HG03108 (cell line): ENCODE data around the gene IKZF1.

Experiments
- ATAC-seq: cut with Tn5 transposase; IDR thresholded peaks from one replicate; pipeline ENCODE4 v1.9.1; 2021; ENCODE audit warnings: moderate library complexity; ENCODE audit not compliant: unreplicated experiment

IKZF1 gene

DNA sequence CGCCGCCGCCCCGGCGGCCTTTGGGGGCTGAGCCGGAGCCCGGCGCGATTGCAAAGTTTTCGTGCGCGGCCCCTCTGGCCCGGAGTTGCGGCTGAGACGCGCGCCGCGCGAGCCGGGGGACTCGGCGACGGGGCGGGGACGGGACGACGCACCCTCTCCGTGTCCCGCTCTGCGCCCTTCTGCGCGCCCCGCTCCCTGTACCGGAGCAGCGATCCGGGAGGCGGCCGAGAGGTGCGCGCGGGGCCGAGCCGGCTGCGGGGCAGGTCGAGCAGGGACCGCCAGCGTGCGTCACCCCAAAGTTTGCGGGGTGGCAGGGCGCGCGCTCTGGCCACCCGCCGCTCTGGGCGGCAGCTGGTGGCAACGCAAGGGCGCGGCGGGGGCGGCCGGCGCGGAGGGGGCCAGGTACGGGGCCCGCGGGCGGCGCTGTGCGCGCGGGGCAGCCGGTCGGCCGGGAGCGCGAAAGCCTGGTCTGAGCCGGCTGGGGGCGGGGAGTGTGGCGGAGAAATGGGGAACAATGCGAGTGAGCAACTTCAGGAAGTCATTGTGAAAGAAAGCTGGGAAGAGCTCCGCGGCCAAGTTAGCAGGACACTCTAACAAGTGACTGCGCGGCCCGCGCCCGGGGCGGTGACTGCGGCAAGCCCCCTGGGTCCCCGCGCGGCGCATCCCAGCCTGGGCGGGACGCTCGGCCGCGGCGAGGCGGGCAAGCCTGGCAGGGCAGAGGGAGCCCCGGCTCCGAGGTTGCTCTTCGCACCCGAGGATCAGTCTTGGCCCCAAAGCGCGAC is at the start of gene IKZF1:
Gene IKZF1, plus strand, starts transcription at position 588 of the 782 bp plus-strand sequence. CDS start 14,346 bp downstream, outside the sequence.
- peak; percentile 31 for ATAC-seq

DNA sequence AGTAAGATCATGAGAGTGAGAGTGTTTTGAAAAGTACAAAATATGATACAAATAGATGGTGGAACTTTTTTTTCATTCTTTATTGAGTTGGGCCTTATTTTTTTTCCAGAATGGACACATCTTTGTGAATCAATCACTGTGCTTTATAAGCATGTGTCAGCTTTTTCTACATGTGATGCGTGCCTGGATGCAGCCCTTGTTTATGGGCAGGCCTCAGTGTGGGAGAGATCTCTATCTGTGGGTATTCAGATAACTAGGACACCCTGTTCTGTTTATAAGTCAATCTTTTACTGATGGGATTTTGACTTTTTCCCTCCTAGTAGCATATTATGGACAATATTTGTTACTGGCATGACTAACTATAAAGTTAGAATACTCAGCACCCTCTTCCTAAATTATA is 42.9 kb upstream of the IKZF1 start:
- no peak for ATAC-seq

DNA sequence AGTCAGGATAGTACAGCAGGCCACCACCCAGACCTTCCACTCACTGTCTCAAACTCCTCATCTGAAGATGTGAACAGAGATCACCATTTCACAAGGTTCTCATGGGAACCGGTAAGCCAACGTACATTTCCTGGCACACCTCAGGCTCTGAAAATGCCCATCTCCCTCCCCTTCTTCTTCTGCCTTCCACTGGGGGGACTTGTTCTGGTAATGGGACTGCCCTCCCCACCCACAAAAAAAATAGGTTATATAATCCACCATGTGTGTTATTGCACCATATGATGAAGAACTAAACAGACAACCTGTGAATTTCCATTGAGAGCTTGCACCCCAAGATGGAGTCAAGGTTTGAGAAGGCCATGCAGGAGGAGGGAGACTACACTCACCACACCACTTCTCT is 42.1 kb upstream of the IKZF1 start:
- ATAC-seq = no peak

DNA sequence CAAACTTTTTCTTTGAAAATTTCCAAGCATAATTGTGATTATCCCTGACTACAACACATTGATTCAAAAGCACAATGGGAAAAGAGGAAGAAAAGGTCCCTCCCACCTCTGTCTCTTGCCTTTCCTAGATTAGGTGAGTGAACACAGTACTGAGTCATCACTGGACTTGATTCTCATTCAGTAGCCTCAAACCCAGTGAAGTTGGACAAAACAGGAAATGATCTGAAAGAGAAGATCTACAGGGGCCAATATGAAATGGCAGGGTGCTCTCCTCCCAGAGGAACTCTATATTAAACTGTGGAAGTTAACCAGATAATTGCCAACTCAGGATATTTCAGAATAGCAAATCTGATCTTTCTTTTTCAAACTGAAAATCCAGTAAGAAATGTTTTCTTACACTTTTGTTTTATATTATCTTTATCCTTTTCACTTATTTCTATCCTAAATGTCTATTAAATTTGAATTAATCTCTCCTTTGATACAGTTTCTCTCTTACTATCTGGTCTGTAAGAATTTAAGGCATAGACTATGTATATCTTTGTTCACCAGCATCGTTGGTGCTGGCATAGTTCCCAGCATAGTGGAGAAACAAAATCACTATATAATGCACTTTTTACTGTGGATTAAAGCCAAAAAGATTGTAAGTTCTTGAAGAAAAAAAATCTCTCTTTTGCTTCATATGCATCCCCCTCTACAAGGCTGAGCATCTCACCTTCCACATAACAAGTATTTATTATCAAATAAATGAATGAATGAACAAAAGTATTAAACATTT is 41.4 kb upstream of the IKZF1 start:
- peak; percentile 65 for ATAC-seq

DNA sequence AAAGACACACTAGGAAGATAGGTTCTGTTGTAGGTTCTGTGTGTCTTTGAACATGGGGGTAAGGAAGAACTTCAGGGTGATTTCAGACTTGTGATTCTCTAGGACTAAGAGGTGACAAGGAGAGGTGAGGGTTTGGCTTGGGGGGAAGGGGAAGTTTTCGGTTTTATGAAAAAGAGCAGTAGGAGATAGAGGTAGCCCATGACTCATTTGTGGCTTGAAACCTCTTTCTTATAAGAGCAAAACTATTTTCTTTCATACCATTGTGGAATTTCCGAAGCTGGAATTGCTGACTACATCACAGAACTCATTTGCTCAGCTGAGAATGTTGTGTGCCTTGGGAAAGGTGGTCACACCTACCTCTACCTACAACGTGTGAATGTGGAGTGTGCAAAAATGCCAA is 39.6 kb upstream of the IKZF1 start:
- no peak for ATAC-seq

DNA sequence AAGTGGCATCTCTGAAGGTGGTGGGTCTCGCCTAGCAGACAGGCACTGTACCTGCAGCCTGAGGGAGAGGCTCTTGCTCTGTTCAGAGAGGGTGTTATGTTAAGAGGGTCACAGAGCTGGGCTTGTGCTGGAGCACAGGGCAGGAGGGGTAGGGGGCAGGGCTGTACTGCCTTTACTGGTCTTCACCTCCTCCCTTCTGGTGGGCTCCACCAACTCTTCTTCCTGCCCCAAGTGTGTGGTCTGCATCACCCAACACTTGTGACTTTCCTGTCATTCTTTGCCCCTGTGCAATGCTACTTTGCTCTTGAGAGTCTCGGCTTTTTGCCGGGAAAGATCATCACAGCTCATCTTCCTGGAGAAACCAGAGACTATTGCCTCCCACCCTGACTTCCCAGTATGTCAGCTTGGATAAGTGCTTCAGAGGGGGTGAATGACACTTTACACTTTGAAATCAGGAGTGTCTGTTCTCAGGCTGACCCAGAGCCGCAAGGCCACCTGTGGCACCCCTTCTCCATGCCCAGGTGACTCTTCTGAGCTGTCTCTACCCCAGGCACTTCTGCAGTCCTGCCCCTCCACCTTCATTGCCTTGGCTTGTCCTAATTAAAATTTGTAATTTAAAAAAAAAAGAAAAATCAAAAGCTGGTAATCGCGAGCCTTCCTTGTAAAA is 38.4 kb upstream of the IKZF1 start:
- no peak for ATAC-seq

DNA sequence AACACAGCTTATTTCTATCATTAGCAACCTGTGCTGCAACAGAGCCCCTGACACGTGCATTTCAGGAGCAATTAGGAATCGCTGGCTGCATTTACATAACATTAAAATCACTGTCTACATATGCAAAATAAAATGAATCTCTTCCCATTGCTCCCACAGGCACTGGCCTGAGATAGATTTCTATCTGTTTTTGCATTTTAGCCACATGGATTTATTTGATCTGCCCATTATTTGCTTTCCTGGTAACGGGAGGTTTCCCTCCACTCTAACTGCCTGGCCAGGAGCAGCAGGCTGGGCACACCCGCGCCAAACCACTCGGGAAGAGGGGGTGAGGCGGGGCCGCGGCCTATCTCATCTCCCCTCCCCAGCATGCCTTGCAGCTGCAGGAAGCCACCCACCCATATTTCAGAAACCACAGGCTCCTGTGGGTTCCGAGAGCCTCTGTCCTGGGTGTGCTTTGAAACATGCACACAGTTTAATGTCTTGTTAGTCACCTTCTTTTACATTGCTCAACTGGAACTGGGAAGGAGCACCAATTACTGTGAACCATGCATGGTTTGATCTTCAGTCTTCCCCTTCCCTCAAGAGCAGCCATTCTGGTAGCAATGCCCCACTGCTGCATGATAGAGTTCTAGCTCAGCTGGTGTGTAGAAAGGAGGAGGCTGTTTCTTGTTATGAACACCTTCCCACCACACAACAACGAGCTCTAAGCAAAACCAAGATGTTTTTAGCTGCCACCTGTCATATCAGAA is 37.7 kb upstream of the IKZF1 start:
- ATAC-seq = peak; percentile 37

DNA sequence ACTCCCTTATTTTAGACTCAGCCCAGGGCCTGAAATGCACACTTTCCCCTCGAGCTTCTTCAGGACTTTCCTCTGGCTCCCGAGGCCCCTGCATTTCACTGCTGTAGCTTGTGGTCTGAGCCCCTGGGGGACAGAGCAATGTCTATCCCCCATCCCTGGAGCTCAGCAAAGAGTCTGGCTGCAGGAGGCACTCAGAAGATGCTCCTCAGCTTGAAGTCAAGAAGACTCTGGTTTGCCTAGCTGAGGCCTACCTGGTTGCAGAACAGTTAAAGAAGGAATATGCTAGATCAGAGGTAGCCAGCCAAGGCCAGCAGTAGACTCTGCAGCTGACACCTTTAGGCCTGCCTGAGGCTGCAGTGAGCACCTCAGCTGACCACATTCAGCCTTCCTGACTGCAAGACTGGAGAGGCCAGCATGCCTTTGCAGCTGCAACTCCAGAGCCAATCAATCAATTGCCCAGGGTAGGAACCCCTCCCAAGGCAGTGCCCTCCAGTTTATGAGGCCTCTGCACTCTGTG is 36.9 kb upstream of the IKZF1 start:
- ATAC-seq = no peak

DNA sequence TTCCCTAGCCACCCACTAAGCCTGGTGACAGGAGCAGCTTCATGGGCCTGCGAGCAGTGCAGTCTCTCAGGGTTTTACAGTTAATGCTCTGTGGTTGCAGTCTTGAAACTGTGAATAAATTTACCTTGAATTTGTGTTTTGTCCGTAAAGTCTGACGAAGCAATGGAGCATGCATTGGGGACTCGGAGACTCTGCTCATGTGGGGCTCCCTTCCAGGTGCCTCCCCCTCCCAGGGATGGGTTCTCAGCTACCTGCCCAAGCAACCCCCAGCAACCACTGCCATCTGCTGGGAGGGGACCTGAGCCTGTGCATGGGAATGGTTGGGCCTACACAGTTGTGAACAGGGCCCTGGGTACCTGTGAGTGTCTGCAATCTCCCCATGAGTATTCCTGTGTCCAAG is 36.3 kb upstream of the IKZF1 start:
- ATAC-seq = no peak

DNA sequence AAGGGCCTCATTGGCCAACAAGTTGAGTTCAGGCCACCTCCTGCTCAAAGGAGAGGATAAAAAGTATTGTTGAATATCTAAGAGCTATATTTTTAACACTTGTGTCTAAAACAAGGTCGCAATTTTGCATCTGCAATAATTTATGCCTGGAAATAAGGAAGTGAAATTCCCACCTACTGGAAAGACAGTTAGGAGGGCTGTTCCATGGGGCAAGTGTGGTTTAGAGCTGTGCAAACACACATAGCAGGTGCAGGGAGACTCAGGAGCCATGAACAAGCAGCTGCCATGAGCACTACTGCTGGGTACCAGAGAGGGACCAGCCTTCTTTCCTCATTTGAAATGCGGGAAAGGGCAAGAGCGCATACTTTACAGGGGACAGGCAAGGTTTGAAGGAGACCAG is 35.5 kb upstream of the IKZF1 start:
- no peak for ATAC-seq

DNA sequence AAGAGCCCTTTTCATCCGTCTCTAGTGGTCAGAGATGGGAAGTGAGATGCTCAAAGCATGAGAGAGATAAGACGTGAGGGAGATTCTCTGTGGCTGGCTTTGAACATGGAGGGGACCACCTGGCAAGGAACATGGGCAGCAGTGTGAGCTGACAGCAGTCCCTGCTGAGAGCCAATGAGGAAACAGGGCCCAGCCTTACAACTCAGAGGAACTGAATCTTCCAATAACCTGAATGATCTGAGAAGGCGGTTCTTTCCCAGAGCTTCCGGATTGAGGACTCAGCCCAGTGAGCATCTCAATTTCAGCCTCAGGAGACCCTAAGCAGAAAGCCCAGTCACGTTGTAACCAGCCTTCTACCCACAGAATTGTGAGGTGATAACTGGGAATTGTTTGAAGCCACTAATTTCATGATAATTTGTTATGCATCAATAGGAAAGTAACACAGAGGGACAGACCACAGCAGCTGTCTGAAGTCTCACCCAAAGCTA is 33.9 kb upstream of the IKZF1 start:
- peak; percentile 27 for ATAC-seq

DNA sequence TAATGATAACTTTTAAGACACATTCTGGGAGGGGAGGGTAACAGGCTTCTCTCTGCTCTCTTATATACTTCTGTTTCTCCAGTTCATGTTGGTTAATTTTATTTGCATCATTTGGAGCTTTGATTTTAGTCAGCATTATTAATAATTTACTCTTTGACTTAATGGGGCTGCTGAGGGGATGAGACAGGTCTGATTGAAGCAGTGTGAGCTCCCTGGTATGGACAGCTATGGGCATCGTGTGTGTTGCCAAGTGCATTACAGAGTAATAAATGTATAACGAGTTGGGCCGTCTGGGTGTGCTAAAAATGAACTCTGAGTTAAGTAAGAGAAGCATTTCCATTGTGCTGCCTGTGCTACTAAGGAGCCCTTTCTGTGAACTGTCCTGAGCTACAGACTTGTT is 31.7 kb upstream of the IKZF1 start:
- ATAC-seq = peak; percentile 44

DNA sequence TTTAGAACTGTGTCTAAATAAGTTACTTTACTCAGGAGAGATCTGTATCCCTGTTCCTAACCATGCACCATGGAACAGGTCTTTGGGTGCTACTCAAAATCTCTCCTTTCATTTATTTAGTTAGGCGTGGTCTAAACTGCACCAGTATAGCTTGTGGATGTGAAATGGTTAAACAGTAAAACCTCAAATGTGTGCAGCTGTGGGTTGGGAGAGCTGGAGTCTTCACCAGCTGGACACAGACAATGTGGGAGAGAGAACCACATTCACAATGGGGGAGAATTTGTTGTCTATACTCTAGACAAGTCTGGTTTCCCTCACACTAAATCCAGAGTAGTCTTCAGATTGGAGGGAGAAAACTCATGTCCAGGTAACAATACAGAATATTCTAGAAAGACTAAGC is 31.2 kb upstream of the IKZF1 start:
- no peak for ATAC-seq

DNA sequence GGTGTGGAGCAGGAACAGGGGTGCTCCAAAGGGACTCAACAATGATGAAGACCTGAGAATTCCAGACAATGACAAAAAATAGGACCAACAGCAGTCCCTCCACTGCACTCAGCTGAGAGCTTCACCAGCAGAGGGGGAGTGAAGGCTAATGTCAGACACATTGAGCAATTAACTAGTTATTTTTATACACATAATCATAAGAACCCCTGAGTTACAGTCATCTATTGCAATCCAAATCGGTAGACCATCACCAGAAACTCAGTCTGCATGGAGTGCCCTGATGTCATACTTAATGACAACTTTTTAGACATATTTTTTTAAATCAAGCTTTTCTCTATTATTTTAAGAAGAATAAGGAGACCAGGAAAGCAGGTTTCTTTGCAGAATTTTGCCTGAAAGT is 30.6 kb upstream of the IKZF1 start:
- no peak for ATAC-seq

DNA sequence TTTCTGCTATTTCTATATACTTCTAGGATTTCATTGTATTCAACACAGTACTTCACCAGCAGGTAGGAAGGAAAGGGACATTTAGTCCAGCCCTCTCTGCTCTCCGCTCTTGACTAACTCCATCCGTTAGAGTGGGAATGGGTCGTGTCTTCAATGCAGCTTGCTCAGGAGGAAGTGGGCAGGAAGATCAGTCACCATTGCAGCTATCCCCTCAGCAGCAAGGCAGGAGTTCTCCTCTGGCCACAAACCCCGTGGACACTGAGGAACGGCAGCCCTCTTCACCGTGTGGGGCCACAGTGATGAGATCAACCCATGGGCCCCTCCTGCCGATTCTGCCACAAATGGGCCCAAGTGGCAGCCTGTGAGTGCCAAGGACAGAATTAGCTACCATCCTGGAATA is 30.2 kb upstream of the IKZF1 start:
- no peak for ATAC-seq

DNA sequence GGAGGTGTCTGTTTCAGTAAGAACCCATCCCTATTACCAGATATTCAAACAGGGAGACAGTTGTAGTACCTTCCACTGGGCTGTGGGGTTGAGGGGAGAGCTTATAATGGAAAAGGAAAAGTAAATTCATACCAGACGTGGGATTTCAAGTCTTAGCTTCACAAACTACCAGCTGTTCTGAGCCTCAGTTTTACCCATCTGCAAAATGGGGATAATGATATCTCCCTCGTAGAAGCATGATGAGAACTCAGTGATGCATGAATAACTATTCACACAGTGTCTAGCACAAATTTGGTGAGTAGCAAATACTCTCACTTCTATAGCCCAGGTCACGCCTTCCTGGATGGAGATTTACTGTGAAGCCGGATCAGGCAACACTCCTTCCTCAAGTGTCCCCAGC is 29.1 kb upstream of the IKZF1 start:
- ATAC-seq = no peak

DNA sequence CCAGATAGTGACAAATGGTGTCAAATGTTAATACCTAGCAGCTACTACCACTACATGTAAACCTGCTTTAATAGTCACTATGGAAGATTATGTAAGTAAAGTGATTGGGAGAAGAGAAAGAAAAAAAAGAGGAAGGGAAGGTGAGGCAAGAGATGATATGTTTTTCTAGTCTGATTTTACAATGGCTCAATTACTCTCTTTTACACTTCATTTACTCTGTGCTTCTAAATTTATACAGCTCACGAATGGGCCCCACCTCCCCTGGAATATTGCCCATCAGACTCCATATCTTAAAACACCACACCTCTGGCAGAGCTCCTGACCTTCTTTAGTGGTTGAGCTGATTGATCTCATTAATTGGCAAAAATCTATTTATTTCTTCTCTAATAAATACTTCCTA is 28.0 kb upstream of the IKZF1 start:
- ATAC-seq = no peak

DNA sequence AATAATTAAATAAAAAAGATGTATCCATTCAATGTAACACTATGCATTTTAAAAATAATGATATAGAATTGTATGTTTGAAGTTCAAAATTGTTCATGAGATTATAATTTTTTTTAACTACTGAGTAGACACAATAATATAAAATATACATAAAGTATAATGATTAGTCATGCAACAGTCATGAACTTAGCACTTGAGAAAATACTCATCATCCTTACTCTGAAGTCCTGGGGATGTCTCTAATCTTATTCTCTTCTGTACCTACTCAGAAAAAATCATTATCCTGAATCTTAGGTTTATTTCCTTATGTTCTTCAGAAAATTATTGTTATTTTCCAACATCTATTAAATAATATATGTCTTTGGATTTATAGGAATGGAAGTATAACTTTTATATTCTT is 26.4 kb upstream of the IKZF1 start:
- no peak for ATAC-seq

DNA sequence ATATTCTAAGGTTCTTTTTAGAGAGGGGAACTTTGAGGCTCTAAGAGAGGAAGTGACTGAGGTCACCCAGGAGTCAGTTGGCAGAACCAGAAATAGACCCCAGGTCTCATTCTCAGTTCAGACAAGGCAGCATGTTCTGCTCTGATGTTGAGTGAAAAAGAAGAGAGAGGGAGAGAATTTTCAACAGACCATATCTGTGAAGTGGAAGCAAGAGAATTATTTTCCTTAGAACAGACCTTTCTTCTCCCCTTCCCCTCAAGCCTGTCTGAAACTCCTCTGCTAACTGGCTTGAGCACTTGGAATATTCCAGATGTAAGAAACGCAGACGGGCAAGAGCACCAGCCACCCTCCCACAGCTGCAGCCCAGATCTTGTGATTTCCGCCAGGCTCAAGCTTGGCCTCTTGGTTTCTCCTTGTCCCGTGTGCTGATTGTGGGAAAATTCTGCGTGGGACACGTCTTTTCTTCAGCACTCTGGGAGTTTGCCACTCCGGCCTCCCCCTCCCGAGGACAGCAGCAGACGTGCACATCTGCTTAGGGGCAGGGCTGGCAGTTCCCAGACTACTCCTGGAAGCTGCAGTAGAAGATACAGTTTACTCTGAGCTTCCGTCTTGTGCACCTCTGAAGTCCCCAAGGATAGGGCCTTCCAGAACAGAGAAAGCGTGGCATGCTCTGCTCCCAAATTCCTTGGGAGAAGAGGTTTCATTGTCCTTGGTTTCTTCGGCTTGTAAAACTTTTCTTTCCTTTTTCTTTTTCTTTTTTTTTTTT is 22.7 kb upstream of the IKZF1 start:
- ATAC-seq = peak; percentile 96
